ENCODE measurements around the gene CHAT. TPM values are rescaled to one million over a fixed set of nuclear protein-coding genes. Genes with fewer than 3 reads are reported as not detected.

Gene CHAT
- polyA plus RNA-seq, 1 donor (not counting 4 experiments of a cell fraction or from before 2014, with no cell fraction given), result not detected

DNA sequence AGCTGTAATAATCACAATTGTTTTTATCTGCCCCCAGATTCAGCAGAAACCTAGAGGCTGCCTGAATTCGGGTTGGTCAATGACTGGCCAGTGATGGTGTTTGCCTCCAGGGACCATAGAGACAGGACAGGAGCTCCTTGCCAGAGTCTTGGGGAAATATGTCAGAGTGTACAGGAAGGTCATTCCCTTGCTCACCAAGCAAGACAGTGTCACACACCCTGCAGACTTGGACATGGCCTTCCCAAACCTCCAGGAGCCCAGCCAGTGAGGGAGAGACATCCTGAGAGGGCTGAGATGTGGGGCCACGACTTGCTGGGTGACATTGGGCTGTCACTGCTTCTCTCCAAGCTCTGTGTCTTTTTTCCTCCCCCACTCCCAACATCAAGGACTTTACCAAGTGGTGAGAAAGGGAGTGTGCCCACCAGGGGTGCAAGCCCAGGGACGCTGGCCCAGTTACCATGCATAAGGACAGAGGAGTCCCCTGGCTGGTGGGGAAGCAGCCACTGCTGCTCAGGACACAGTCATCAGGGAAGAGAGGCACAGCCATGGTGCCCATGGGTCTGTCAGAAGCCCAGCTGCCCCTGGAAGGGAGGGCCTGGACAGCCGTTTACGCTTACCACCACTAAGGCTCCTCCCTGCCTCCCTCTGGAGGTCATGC lies 40.3 kb downstream of the CHAT start:
- no peaks in the 10 kb centered on the region for H3K27me3 ChIP-seq (ENCODE audit: control insufficient read depth, extremely low read depth, insufficient read depth, low read length)

DNA sequence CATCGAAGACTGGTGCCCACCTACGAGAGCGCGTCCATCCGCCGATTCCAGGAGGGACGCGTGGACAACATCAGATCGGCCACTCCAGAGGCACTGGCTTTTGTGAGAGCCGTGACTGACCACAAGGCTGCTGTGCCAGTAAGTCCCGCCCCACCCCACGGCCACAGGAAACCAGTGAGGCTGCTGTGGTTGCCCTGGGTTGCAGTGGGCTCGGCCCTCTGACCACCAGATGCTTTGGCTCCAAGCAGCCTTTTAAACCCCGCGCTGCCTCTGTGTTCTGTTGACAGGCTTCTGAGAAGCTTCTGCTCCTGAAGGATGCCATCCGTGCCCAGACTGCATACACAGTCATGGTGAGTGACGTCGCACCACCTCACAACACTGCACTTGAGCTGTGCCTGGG lies 41.3 kb downstream of the CHAT start:
- H3K9me3 ChIP-seq (ENCODE audit: control insufficient read depth, low read depth, low read length), result no peaks in the 10 kb centered on the region
- H3K36me3 ChIP-seq (ENCODE audit: control insufficient read depth in 2 of 2, extremely low read depth in 1 of 2, insufficient read depth in 2 of 2, low read length in 2 of 2), result no peaks in the 10 kb centered on the region
- H3K9me1 ChIP-seq (ENCODE audit: control insufficient read depth, extremely low read depth, insufficient read depth, low read length), result no peaks in the 10 kb centered on the region
- TF ChIP-seq EZH2 (IDR thresholded peaks at IDR 0.05; ENCODE audit: low read length), result no peak
- TF ChIP-seq, protein P1, sequence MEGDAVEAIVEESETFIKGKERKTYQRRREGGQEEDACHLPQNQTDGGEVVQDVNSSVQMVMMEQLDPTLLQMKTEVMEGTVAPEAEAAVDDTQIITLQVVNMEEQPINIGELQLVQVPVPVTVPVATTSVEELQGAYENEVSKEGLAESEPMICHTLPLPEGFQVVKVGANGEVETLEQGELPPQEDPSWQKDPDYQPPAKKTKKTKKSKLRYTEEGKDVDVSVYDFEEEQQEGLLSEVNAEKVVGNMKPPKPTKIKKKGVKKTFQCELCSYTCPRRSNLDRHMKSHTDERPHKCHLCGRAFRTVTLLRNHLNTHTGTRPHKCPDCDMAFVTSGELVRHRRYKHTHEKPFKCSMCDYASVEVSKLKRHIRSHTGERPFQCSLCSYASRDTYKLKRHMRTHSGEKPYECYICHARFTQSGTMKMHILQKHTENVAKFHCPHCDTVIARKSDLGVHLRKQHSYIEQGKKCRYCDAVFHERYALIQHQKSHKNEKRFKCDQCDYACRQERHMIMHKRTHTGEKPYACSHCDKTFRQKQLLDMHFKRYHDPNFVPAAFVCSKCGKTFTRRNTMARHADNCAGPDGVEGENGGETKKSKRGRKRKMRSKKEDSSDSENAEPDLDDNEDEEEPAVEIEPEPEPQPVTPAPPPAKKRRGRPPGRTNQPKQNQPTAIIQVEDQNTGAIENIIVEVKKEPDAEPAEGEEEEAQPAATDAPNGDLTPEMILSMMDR (optimal IDR thresholded peaks at IDR 0.05 in 1 of 3, IDR thresholded peaks at IDR 0.05 in 1 of 3, conservative IDR thresholded peaks at IDR 0.05 in 1 of 3; ENCODE audit: extremely low read depth in 1 of 3, insufficient read depth in 2 of 3, low read length in 3 of 3), result no peak
- H4K20me1 ChIP-seq (ENCODE audit: control insufficient read depth, extremely low read depth, insufficient read depth, low read length), result no peaks in the 10 kb centered on the region
- dilution Hi-C loops (cut with MboI; ENCODE audit: extremely low pct_ligation_motif_present, low sequenced_read_pairs), result no loop called here
- H3K4me1 ChIP-seq (ENCODE audit: control insufficient read depth, extremely low read depth, insufficient read depth, low read length), result peaks cover 7% of the 10 kb centered on the region
- no peak overlapping the region for H3K4me3 ChIP-seq (ENCODE audit: control insufficient read depth in 2 of 3, extremely low read depth in 1 of 3, insufficient read depth in 2 of 3, low read depth in 1 of 3, low read length in 3 of 3)
- no peak overlapping the region for H3K9ac ChIP-seq (ENCODE audit: control insufficient read depth, extremely low read depth, insufficient read depth, low read length)
- H3K27me3 ChIP-seq (ENCODE audit: control insufficient read depth, extremely low read depth, insufficient read depth, low read length), result no peaks in the 10 kb centered on the region
- H3K27ac ChIP-seq (ENCODE audit: control insufficient read depth, insufficient read depth, low read length), result no peak overlapping the region
- DNase-seq (ENCODE audit: low read depth, low spot score) (no peak), FAIRE-seq (no peak)
- no peaks in the 10 kb centered on the region for H3K79me2 ChIP-seq (ENCODE audit: control insufficient read depth, insufficient read depth, low read length)
- no peak overlapping the region for H3K4me2 ChIP-seq (ENCODE audit: control insufficient read depth, extremely low read depth, insufficient read depth, low read depth, low read length)
- H2AFZ ChIP-seq (ENCODE audit: control insufficient read depth, low read length), result no peak overlapping the region

More for the DNA sequence above, 40.3 kb downstream of the CHAT start:
- no peaks in the 10 kb centered on the region for H4K20me1 ChIP-seq (ENCODE audit: control insufficient read depth, extremely low read depth, insufficient read depth, low read length)
- H3K9me1 ChIP-seq (ENCODE audit: control insufficient read depth, extremely low read depth, insufficient read depth, low read length), result no peaks in the 10 kb centered on the region
- DNase-seq (ENCODE audit: low read depth, low spot score), result no peak
- H3K9me3 ChIP-seq (ENCODE audit: control insufficient read depth, low read depth, low read length), result no peaks in the 10 kb centered on the region
- no peak overlapping the region for H3K9ac ChIP-seq (ENCODE audit: control insufficient read depth, extremely low read depth, insufficient read depth, low read length)
- no peak for FAIRE-seq
- no peaks in the 10 kb centered on the region for H3K36me3 ChIP-seq (ENCODE audit: control insufficient read depth in 2 of 2, extremely low read depth in 1 of 2, insufficient read depth in 2 of 2, low read length in 2 of 2)
- H3K4me3 ChIP-seq (ENCODE audit: control insufficient read depth in 2 of 3, extremely low read depth in 1 of 3, insufficient read depth in 2 of 3, low read depth in 1 of 3, low read length in 3 of 3), result no peak overlapping the region
- H3K4me1 ChIP-seq (ENCODE audit: control insufficient read depth, extremely low read depth, insufficient read depth, low read length), result peaks cover 7% of the 10 kb centered on the region
- TF ChIP-seq, protein P1 (optimal IDR thresholded peaks at IDR 0.05 in 1 of 3, IDR thresholded peaks at IDR 0.05 in 1 of 3, conservative IDR thresholded peaks at IDR 0.05 in 1 of 3; ENCODE audit: extremely low read depth in 1 of 3, insufficient read depth in 2 of 3, low read length in 3 of 3), result no peak
- no peak for TF ChIP-seq EZH2 (IDR thresholded peaks at IDR 0.05; ENCODE audit: low read length)
- no peak overlapping the region for H3K4me2 ChIP-seq (ENCODE audit: control insufficient read depth, extremely low read depth, insufficient read depth, low read depth, low read length)
- H2AFZ ChIP-seq (ENCODE audit: control insufficient read depth, low read length), result no peak overlapping the region
- no peaks in the 10 kb centered on the region for H3K79me2 ChIP-seq (ENCODE audit: control insufficient read depth, insufficient read depth, low read length)
- dilution Hi-C loops (cut with MboI; ENCODE audit: extremely low pct_ligation_motif_present, low sequenced_read_pairs), result no loop called here
- H3K27ac ChIP-seq (ENCODE audit: control insufficient read depth, insufficient read depth, low read length), result no peak overlapping the region
